HG03175 (cell line): ENCODE results near the gene TXNRD2.
A peak's percentile ranks its signal among the peaks of the same experiment; 100 is the strongest.

Experiments
- ATAC-seq: cut with Tn5 transposase; IDR thresholded peaks from one replicate; pipeline ENCODE4 v1.9.1; 2021; ENCODE audit warnings: mild to moderate bottlenecking, moderate library complexity; ENCODE audit not compliant: unreplicated experiment

The TXNRD2 gene

DNA sequence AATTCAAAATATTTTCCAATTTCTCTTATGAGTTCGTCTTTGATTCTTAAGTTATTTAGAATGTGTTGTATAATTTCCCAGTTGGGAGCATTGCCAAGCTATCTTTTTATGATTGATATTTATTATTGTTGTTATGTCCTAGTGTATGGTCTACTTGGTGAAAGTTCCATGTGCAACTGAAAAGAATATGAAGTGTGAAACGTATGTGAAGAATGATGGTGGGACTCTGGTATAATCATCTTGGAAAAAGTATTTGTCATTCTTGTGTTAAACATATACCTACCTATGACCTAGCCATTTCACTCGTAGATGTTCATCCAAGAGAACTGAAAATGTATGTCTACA is 75.0 kb downstream of the TXNRD2 start:
- no peak for ATAC-seq

- ATAC-seq, result no peak
Observed at GRCh38 chr22:19865141-19865829, 76.3 kb downstream of the TXNRD2 start.

- ATAC-seq, result no peak
Observed at GRCh38 chr22:19864538-19865106, 77.0 kb downstream of the TXNRD2 start.

GRCh38 chr22:19863571-19863970 is 78.0 kb downstream of the TXNRD2 start:
- ATAC-seq, result no peak

DNA sequence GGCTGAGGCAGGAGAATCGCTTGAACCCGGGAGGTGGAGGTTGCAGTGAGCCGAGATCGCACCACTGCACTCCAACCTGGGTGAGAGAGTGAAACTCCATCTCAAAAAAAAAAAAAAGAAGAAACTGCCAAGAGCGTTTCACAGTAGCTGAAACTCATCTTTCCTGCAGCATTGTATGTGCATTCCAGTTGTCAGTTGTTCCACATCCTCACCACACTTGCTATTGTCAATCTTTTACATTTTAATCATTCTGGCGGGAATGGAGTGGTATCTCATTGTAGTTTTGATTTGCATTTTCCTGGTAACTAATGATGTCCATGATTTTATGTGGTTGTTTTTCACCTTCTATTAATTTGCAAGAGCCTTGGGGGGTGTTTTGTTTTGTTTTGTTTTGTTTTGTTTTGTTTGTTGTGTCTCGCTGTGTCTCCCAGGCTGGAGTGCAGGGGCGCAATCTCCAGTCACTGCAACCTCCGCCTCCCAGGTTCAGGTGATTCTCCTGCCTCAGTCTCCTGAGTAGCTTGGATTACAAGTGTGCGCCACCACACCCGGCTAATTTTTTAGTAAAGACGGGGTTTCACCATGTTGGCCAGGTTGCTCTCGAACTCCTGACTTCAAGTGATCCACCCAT is 78.9 kb downstream of the TXNRD2 start:
- no peak for ATAC-seq

DNA sequence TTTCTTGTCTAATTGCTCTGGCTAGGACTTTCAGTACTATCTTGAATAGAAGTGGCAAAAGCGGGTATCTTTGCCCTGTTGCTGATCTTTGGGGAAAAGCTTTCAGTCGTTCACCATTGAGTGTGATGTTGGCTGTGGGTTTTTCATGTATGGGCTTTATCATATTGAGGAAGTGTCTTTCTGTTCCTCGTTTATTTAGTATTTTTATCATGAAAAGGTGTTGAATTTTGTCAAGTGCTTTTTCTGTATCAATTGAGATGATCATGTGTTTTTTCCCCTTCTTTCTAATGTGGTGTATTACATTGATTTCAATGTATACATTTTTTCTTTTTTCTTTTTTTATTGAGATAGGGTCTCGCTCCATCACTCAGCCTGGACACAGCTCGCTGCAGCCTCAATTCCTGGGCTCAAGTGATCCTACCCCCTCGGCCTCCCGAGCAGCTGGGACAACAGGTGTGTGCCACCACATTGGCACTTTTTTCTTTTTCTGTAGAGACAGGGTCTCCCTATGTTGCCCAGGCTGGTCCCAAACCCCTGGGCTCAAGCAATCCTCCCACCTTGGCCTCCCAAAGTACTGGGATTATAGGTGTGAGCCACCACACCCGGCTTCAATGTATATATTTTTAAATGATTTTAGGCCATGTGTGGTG is 81.6 kb downstream of the TXNRD2 start:
- ATAC-seq, result no peak

DNA sequence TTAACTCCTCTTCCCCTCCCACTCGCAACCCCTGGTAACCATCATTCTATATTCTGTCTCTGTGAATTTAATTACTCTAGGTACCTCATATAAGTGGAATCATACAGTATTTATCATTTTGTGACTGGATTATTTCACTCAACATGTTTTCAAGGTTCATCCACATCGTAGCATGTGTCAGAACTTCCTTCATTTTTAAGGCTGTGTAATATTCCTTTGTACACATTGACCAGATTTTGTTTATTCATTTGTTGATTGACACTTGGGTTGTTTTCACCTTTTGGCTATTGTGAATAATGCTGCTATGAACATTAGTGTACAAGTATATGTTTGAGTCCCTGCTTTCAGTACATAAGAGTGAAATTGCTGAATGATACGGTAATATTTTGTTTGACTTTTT is 84.2 kb downstream of the TXNRD2 start:
- ATAC-seq, result no peak

DNA sequence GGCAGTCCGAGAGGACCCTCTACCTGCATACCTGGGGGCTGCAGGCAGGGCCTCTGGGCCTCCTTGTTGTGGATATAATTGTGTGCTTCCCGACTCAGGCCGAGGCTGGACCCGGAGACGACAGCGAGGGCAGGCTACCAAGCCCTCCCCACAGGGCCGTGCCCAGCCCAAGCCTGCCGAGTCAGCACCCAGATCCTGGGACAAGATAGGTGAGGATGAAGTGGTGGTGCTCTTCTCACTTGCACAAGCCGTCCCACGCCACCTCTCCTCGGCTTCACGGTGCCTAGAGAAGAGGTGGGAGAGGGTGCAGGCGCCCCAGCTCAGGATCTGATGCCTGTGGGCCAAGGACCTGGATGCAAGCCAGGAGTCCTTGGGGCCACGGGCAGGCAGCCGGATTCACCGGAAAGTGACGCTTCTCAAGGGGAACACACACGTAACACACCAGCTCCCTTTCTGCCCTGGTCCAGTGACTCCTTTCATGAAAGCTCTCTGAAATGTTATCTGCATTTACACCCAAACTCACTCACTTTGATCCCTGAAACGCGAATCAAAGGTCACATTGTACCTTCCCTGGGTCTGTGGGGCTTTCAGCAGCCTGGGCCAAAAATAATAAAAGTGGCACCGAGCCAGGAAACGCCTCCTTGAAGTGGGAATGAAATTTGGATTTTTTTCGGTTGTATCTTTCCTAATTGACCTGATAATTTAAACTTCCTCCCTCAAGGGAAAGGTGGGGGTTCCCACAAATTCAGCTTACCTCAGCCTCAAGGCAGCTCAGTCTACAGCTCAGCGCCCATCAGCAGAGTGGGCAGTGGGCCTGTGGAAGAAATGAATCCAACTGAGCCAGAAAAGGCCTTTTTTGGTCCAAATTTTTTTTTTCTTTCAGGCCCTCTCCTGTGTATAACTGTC is 85.9 kb downstream of the TXNRD2 start:
- peak; percentile 20 for ATAC-seq

DNA sequence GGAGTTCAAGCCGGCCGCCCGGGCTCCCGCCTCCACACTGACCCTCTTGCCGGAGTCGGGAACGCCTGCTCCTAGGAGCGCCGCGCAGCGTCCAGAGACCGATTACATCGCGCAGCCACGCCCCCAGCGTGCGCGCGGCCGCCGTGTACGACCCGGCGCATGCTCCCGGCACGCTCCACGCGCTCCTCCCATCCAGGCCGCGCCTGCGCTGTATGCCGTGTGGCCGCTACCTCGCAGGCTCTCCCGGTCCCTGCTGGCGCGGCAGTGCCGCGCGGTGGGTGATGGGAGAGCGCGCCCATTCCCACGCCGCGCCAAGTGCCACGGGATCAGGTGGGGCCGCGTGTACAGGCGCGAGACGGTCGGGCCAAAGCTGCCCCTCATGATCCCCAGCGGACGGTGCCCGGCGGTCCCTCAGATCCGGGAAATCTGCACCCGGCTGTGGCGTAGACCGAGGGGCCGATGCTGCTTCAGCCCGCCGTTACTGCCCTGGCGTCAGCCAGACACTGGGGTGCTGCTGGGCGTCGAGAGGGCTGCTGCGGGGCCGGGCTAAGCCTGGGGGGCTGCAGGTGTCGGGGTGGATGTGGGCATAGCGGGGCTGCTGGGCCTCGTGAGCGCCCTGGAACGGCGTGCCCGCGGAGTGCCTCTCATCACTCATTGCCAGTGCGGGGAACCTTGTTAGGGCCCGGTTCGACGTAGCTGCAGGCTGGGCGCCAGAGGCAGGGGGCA is 86.7 kb downstream of the TXNRD2 start, which contains the start of the genes GNB1L and RTL10:
Gene GNB1L, minus strand, starts transcription at position 97 of the 726 bp plus-strand sequence. CDS start 33,519 bp downstream, outside the sequence.
Gene RTL10, minus strand, starts transcription at position 97 of the 726 bp plus-strand sequence. CDS start 2,613 bp downstream, outside the sequence.
- peak; percentile 79 for ATAC-seq

DNA sequence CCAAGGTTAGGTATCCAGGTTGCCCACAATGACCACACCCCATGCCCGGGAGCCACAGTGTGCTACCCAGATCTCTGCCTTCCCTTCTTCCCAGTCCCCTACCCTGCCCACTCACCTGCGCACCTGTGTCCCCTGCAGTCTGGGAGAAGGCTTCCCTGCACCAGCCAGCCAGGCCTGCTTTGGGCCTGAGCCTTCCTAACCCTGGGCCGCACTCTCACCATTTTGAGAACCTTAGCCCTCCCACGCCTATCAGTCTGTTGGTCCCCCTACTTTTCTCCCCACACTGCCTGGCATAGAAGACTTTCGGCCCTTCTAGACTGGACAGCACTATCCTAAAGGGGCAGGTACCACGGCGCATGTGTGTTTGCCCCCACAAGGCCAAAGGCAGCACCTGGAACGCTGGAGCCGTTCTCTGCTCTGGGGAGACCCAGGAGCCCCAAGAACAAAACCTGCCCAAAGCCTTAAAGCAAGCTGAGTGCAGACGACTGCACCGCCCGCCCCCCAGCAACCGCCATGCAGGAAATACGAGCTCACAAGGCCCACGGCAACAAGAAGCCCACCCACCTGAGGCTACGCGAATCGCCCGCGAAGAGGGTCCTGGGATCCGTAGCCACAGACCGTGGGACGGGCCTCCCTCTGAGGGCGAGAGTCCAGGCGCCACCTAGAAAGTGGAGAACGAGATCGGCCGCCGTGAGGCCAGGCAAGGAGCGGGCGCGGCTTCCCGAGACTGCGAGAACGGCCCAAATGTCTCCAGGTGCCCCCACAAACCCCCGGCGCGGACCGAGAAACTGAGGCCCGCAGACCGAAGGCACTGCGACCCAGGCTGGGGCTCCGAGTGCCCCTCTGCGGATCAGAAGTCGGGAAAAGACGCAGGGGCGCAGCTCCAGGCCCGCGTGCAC is 87.5 kb downstream of the TXNRD2 start:
- peak; percentile 11 for ATAC-seq

GRCh38 chr22:19853058-19853878 is 88.3 kb downstream of the TXNRD2 start:
- ATAC-seq, result no peak

GRCh38 chr22:19852177-19852781 is 89.3 kb downstream of the TXNRD2 start:
- ATAC-seq, result no peak

DNA sequence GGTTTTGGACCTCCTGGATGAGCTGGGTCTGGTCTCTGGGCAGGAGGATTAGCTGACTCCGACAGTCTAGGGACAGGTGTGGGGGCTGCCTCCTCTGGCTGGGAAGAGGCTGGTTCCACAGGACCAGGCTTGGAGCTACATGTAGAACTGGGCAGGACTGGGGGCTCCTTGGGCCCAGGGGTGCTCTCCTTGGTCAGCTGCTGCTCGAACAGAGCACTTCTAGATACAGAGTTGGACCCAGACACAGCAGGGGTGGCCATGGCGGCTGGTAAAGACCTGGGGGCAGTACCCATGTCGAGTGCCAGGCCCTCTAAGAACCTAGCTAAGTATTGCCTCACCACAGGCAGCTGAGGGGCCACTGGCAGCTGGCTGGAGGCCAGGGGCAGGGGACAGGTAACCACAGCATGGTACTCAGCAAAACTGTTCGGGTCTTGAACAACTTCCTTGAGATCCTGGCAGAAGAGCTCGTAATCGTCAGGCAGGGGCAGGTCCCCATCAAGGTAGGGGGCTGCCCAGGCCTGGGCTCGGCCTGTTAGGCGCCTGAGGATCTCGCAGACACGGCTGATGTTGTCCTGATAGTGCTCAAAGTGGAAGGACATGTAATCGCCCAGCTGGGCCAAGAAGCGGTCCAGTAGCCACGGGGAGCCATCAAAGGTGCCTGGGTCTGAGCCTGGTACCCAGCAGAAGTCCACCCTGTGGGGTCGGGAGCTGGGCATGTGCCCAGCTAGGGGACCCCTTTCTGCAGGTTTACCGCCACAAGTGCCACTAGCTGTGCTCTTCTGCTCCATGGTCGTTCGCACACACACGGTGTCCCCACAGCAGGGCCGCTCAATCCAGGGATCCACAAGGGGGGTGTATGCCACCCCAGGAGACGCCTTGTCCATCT is 90.1 kb downstream of the TXNRD2 start:
- no peak for ATAC-seq

DNA sequence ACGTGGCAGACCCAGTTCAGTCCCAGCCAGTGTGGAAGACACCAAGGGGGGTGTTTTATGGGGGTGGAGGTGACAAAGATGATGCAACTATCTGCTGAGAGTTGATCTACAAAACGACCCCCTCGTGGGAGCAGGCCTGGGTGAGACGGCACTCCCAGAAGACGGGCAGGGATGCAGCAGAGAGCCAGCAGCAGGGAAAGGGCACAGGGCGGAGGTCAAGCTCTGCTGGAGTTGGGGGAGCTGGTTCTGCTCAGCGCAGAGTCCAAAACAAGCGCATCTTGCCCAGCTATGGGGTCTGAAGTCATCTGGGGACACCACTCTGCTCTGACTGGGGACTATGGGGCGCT is 90.9 kb downstream of the TXNRD2 start:
- ATAC-seq, result no peak

DNA sequence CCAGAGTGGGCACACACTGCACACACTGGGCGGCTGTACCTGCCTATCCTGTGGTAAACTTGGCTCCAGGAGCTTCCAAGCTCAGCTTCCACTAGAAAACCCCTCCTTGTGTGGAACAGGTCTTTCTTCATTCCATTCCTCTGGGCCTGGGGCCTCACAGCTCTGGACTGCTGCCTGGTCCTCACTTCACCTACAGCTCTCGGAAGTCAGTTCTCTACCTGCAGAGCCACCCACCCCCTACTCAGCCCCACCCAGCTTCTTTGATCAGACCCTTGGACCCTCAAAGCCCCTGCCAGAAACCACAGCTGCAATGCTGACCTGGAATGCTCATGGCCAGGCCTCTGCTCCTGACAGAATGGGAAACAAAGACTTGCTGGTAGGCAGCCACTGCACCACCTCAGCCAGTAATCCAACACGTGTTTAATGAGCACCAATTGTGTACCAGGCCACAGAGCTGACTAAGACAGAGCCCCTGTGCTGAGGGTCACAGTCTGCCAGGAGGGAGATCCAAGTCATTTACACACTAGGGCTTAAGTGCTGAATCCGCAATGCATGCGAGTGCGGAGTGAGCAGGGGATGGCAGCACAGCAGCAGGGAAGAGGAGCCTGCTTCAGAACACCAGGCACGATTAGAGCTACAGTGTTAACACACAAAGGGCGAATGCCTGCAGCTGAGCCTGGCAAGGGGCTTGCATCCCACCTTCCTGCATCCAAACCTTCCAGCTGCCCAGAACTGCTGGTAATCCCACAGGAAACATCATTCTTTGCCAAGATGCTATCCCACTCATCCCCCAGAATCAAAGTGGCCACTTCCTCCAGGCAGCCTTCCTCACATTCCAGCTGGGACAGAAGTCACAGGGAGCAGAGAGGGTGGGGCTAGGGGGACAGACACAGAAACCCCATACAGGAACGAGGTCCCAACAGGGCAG is 91.5 kb downstream of the TXNRD2 start:
- ATAC-seq, result no peak
